Prostate gland (tissue), 2 donors: ENCODE data around the gene TUBGCP3. TPM values are rescaled to one million over a fixed set of nuclear protein-coding genes. Genes with fewer than 3 reads are reported as not detected.

Experiments used
- DNase-seq: peaks from one replicate; pipeline ENCODE4 v3.0.0-alpha.2; 2019; ENCODE audit warnings: low spot score
- H3K27ac ChIP-seq, 2 donors: fragments of 200-600 bp; sonication (generic); 2 replicates each; pipeline ENCODE4 v1.5.1; 2017 to 2019
- H3K27me3 ChIP-seq: fragments of 200-600 bp; sonication (generic); replicated peaks from 2 replicates; pipeline ENCODE4 v1.5.1; 2019; ENCODE audit not compliant: insufficient read depth
- H3K36me3 ChIP-seq, 2 donors: fragments of 200-600 bp; sonication (generic); 1 replicate in 1 of 2; 2 replicates in 1 of 2; pipeline versions ENCODE4 v1.5.1 to v1.8.1; 2017 to 2019
- H3K4me1 ChIP-seq: fragments of 200-600 bp; sonication (generic); replicated peaks from 2 replicates; pipeline ENCODE4 v1.5.1; 2019
- H3K4me3 ChIP-seq, 2 donors: fragments of 200-600 bp; sonication (generic); 2 replicates each; pipeline ENCODE4 v1.5.1; 2017 to 2019
- H3K9me3 ChIP-seq: fragments of 200-600 bp; sonication (generic); 2 replicates; pipeline ENCODE4 v1.5.1; 2017
- POLR2A ChIP-seq: fragments of 450-650 bp; IDR thresholded peaks from one replicate; pipeline ENCODE4 v1.6.1; 2016; ENCODE audit warnings: antibody characterized with exemption, mild to moderate bottlenecking
- POLR2AphosphoS5 ChIP-seq: sonication (generic); formaldehyde crosslinking; IDR thresholded peaks from one replicate; pipeline ENCODE4 v1.6.1; 2017; ENCODE audit warnings: antibody characterized with exemption
- WGBS: methylation state at CpG from one replicate; pipeline ENCODE4 v1.1.5; 2018; 5-methylcytosine and 5-hydroxymethylcytosine counted together
- intact Hi-C: fragments of 100-400 bp; cut with DNase I; formaldehyde crosslinking; loops from one replicate; pipeline ENCODE4 v1.14.2; 2022
- total RNA-seq, 2 donors: library from RNA; depleted of rRNA; stranded (reverse); fragments of >200 nt; gene quantifications; one replicate each; pipeline ENCODE4 v1.1.0, GENCODE V29; 2016
- TF ChIP-seq, protein P1 (sequence below), 4 experiments: fragments of 200-600 bp in 2 of 4; fragments of 450-650 bp in 2 of 4; sonication (generic) in 2 of 4; IDR thresholded peaks; 1 replicate in 3 of 4; 2 replicates in 1 of 4; pipeline ENCODE4 v1.5.1; 2016 to 2019; ENCODE audit warnings: antibody characterized with exemption in 4 of 4, mild to moderate bottlenecking in 2 of 4, moderate library complexity in 2 of 4

The TUBGCP3 gene
- total RNA-seq, 2 donors from 2014 or later = 19.7 to 37.5 TPM

DNA sequence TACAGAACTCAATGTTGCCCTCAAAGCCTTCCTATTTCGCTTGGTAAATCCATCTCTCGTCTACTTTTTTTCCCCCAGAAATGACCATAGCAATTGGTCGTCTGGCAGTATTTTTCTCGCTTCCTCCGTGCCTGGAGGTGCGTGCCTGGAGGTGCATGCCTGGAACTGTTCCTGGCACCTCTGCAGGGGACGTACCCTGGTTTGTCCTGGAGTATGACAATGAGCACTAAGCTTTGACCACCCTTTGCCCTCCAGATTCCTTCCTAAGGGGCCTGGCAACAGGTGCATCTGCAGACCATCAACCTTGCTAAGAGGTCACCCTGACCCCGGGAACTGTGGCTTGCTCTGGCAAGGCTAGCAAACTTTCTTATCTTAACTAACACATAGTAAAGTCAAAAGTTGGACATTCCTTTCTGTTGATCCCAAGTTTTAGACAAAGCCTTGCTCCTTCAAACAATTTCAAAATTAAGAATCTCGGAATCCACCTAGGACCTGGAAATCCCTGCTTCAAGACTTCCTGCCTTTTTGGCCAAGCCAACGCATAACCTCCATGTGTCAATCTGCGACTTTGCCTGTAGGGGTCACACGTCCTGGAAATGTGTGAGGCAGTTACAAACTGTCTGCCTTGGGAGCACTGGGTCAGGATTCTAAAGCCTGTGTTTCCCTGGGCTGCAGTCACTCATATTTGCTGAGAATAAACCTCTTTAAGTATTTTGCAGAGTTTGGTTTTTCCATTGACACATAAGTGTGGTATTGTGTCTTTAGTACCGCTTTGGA lies 28.8 kb upstream of the TUBGCP3 start:
- Histone ChIP-seq H3K27me3 (peaks cover 2% of the 10 kb centered on the region), H3K27ac (no peak overlapping the region), H3K4me3 (no peak overlapping the region), H3K4me1 (no peaks in the 10 kb centered on the region), H3K36me3 (no peaks in the 10 kb centered on the region), H3K9me3 (no peaks in the 10 kb centered on the region)
- 60% methylated on average over 13 of the region's 13 CpGs for WGBS
- no peak for DNase-seq
- intact Hi-C loops = no loop called here
- TF ChIP-seq, protein P1, sequence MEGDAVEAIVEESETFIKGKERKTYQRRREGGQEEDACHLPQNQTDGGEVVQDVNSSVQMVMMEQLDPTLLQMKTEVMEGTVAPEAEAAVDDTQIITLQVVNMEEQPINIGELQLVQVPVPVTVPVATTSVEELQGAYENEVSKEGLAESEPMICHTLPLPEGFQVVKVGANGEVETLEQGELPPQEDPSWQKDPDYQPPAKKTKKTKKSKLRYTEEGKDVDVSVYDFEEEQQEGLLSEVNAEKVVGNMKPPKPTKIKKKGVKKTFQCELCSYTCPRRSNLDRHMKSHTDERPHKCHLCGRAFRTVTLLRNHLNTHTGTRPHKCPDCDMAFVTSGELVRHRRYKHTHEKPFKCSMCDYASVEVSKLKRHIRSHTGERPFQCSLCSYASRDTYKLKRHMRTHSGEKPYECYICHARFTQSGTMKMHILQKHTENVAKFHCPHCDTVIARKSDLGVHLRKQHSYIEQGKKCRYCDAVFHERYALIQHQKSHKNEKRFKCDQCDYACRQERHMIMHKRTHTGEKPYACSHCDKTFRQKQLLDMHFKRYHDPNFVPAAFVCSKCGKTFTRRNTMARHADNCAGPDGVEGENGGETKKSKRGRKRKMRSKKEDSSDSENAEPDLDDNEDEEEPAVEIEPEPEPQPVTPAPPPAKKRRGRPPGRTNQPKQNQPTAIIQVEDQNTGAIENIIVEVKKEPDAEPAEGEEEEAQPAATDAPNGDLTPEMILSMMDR (IDR thresholded peaks at IDR 0.05) = peak in 1 of 4 experiments; percentile 36
- TF ChIP-seq POLR2A (no peak), POLR2AphosphoS5 (no peak)

DNA sequence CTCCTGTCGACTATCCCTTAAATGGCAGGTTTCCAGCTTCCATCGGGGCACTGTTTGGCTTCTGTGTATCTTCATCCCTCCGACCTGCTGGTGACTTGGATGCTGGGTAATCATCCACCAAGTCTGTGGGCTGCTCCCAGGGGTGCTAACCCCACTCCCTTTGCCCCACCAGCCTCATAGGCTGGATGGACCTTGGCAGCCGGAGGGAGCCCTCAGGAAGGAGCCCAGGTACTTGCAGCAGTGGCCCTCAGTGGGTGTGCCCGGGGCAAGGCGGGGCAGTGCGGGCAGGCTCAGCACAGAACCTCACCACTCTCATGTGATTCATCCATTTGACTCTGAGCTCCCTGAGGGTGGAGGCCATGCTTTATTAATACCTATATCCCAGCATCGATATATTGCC lies 27.4 kb upstream of the TUBGCP3 start:
- H3K36me3 ChIP-seq = no peaks in the 10 kb centered on the region
- intact Hi-C loops = no loop called here
- 88% methylated on average over 8 of the region's 8 CpGs for WGBS
- no peak for DNase-seq
- no peaks in the 10 kb centered on the region for H3K4me1 ChIP-seq
- no peaks in the 10 kb centered on the region for H3K9me3 ChIP-seq
- H3K27me3 ChIP-seq = peaks cover 2% of the 10 kb centered on the region
- H3K27ac ChIP-seq = no peak overlapping the region
- no peak overlapping the region for H3K4me3 ChIP-seq
- TF ChIP-seq, protein P1 (IDR thresholded peaks at IDR 0.05) = no peak
- TF ChIP-seq POLR2A (no peak), POLR2AphosphoS5 (no peak)

DNA sequence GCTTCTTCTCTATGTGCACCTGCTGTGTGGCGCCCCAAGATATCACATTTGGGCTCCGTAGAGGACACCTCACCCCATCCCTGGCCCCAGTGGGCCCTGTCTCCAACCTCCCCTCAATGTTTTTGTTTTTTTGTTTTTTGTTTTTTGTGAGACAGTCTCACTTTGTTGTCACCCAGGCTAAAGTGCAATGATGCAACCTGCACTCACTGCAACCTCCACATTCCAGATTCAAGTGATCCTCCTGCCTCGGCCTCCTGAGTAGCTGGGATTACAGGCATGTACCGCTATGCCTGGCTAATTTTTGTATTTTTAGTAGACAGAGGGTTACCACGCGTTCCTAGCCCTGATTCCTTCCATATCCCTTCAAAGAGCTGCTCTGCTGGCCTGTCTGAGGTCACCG lies 26.9 kb upstream of the TUBGCP3 start:
- Histone ChIP-seq H3K27me3 (peaks cover 2% of the 10 kb centered on the region), H3K36me3 (no peaks in the 10 kb centered on the region), H3K9me3 (no peaks in the 10 kb centered on the region), H3K27ac (no peak overlapping the region), H3K4me3 (no peak overlapping the region), H3K4me1 (no peaks in the 10 kb centered on the region)
- WGBS = 87% methylated on average over 7 of the region's 7 CpGs
- intact Hi-C loops = no loop called here
- TF ChIP-seq POLR2A (no peak), POLR2AphosphoS5 (no peak)
- TF ChIP-seq, protein P1 (IDR thresholded peaks at IDR 0.05) = no peak
- DNase-seq = no peak

DNA sequence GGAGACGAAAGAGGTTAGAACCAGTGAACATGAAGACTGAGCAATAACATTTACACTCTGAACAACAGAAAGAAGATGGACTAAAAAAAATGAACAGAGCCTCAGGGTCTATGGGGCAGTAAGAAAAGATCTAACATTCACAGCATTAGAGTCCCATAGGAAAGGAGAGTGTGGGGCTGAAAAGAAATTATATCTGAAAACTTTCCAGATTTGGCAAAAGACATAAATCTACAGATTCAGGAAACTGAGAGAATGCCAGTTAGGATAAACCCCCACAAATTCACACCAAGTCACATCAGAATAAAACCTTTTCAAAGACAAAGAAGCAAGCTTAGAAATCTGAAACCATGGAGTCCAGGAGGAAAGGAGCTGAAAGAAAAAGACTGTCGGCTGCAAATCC lies 20.3 kb upstream of the TUBGCP3 start:
- H3K4me3 ChIP-seq = no peak overlapping the region
- intact Hi-C loops = loop anchor here (5.0 kb wide), 1 partner anchor 161 kb away; no protein-coding TSS in a partner anchor
- H3K4me1 ChIP-seq = no peaks in the 10 kb centered on the region
- no peak for DNase-seq
- H3K27ac ChIP-seq = no peak overlapping the region
- H3K27me3 ChIP-seq = peaks cover 2% of the 10 kb centered on the region
- 85% methylated on average over 2 of the region's 2 CpGs for WGBS
- TF ChIP-seq, protein P1 (IDR thresholded peaks at IDR 0.05) = no peak
- TF ChIP-seq POLR2A (no peak), POLR2AphosphoS5 (no peak)
- no peaks in the 10 kb centered on the region for H3K36me3 ChIP-seq
- no peaks in the 10 kb centered on the region for H3K9me3 ChIP-seq
